GM12872 (cell line): Measurements from ENCODE around the gene SCAF8.
A peak's percentile ranks its signal among the peaks of the same experiment; 100 is the strongest.

ENCODE experiments used
- TF ChIP-seq, protein P1 (sequence below): IDR thresholded peaks from 3 replicates; pipeline ENCODE4 v1.5.1; 2011; ENCODE audit warnings: low read depth, mild to moderate bottlenecking, low read length, moderate library complexity; ENCODE audit not compliant: insufficient read depth

SCAF8 gene, protein sequence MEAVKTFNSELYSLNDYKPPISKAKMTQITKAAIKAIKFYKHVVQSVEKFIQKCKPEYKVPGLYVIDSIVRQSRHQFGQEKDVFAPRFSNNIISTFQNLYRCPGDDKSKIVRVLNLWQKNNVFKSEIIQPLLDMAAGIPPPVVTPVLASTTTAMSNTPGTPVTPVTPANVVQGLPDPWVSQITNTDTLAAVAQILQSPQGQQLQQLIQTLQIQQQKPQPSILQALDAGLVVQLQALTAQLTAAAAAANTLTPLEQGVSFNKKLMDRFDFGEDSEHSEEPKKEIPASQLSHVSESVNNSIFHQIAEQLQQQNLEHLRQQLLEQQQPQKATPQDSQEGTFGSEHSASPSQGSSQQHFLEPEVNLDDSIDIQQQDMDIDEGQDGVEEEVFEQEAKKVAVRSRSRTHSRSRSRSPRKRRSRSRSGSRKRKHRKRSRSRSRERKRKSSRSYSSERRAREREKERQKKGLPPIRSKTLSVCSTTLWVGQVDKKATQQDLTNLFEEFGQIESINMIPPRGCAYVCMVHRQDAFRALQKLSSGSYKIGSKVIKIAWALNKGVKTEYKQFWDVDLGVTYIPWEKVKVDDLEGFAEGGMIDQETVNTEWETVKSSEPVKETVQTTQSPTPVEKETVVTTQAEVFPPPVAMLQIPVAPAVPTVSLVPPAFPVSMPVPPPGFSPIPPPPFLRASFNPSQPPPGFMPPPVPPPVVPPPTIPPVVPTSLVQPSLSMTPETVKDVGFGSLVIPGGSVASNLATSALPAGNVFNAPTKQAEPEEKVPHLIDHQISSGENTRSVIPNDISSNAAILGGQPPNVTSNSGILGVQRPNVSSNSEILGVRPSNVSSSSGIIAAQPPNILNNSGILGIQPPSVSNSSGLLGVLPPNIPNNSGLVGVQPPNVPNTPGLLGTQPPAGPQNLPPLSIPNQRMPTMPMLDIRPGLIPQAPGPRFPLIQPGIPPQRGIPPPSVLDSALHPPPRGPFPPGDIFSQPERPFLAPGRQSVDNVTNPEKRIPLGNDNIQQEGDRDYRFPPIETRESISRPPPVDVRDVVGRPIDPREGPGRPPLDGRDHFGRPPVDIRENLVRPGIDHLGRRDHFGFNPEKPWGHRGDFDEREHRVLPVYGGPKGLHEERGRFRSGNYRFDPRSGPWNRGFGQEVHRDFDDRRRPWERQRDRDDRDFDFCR (N-terminal part only)

DNA sequence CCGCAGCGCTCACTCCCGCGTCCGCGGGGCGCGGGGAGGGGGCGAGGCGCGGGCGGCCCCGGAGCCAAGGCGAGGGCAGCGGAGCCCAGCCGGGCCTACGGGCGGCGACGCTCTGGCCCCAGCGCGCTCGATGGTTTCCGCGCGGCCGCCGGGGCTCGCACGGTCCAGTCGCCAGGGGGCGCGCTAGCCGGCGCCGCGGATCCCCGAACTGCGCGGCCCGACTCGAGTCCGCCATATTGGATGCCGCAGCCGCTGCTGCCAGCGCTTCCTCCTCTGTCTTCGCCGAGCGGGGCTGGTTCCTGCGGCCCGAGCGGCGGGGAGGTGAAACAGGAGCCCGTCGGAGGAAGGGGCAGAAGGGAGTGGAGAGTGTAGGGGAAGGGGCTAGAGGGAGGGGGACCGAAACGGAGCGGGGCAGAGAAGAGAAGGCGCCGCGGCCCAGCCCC is at the start of gene SCAF8:
Gene SCAF8 (plus strand): TSS at position 234 of the 443 bp plus-strand sequence. CDS start 485 bp downstream, outside the sequence.
- TF ChIP-seq, protein P1, sequence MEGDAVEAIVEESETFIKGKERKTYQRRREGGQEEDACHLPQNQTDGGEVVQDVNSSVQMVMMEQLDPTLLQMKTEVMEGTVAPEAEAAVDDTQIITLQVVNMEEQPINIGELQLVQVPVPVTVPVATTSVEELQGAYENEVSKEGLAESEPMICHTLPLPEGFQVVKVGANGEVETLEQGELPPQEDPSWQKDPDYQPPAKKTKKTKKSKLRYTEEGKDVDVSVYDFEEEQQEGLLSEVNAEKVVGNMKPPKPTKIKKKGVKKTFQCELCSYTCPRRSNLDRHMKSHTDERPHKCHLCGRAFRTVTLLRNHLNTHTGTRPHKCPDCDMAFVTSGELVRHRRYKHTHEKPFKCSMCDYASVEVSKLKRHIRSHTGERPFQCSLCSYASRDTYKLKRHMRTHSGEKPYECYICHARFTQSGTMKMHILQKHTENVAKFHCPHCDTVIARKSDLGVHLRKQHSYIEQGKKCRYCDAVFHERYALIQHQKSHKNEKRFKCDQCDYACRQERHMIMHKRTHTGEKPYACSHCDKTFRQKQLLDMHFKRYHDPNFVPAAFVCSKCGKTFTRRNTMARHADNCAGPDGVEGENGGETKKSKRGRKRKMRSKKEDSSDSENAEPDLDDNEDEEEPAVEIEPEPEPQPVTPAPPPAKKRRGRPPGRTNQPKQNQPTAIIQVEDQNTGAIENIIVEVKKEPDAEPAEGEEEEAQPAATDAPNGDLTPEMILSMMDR = peak; percentile 72

DNA sequence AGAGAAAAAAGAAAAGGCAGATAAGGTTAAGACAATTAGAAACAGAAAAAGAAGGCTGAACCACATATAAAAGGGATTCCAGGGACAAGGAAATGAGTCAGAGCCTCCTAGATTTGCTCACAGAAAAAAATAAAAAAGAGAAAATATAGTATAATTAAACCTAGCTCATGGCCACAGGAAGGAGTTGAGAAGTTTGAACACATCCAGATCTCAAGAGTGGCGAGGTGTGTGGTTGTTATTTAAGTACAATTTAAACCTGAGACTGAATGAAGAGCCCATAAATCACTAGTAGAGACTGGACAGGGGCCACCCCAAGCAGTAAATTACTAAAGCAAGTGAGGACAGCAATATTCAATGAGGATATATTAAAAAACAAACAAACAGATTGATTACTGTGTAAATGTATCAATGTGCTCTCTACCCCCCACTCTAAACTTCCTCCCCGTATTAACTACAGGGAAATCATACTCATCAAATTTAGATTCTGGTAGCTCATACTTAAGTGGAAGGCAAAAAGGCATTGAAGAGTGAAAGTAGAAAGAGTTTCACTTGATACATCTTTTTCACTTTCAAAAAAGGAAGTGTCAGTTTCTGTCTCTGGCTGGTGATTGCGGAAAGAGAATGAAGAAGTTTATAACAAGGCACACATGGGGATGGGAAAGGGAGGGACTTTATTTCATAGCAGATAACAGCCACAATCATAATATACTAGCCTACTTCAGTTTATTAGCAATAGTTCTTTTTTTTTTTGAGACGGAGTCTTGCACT is 49.3 kb upstream of the SCAF8 start:
- TF ChIP-seq, protein P1 = no peak

DNA sequence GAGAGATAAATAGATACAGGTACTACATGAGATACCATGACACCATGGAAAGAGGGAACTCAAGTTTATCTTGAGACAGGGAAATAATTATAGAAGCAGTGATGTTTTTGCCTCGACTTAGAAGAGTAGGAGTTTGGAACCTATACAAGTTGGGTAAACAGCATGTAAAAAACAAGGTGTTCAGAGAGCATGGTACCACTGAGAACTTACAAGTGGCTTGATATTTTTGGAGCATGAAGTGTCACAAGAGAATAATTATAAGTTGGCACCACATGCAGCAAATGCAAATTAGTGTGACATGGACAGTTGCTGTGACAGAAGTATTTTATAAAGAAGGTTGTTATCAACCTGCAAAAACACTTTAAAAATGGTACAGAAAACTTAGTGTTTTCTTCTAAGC is 47.1 kb upstream of the SCAF8 start:
- TF ChIP-seq, protein P1 = no peak

DNA sequence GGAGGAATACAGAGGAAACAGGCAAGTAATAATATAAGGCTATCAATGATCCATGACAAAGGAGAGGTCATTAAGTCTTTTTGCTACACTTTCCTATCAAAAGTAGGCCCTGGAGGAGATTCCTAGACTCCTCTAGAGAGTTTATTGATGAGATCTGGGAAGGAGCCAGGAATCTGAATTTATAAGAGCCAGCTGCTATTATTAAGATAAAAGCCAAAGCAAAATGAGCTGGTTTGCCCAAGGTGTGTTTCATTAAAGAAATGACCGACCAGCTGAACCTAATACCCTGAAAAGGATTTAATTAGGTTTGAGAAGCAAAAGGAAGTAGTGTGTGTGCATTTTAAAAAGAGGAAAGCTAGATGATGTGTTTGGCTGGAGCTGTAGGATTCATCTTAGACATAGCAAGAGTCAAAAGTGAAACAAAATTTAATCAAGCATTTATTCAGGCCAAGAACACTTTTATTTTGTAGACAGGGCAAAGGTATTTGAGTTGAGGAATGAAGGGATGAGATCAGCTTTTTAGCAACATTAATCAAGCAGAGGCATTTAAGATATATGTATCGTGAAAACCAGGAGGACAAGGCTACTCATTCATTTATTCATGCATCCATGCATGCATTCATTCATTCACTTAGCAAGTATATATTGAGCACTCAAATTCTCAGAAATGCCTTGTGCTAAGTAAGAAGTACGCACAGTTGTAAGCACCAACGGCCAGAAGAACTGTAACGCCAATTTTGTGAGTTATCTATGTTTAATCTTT is 43.5 kb upstream of the SCAF8 start:
- TF ChIP-seq, protein P1 = no peak

DNA sequence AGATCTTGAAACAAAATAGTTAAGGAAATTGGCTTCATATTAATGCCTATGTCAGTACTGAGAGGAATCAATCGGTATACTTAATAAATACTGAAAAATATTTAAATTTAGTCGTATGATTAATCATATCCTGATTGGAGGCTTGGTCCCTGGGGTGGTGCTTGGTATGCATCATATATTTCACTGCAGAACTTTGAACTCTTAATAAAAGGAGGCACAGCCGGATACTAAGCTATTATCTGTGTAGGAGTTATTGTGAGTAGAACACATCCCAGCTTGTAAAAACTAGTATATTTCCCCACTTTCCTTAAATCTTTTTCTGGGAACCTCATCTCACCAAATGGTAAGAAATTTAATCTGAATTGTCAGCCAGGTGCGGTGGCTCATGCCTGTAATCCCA is 42.4 kb upstream of the SCAF8 start:
- TF ChIP-seq, protein P1 = no peak

DNA sequence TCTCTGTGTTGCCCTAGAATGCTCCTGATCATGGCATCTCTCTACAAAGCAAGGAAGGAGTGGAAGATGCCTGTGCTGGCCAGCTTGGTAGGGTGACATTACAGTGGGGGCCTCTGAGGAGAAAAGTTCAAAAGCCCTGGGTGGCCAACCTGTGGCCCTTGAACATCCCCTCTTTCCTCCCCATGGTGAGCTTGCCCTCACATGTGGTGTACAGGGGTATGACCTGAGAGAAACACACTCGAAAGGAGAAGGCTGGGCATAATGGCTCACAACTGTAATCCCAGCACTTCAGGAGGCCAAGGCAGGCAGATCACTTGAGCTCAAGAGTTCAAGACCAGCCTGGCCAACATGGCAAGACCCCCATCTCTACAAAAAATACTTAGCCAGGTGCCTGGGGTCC is 36.6 kb upstream of the SCAF8 start:
- TF ChIP-seq, protein P1 = no peak
